Measurements from ENCODE around the gene GDF11. TPM values are rescaled to one million over a fixed set of nuclear protein-coding genes. Genes with fewer than 3 reads are reported as not detected.
A peak's percentile ranks its signal among the peaks of the same experiment; 100 is the strongest.

The GDF11 gene
- total and polyA plus RNA-seq, 2 of the 8 experiments (the other 6 are each of a cell fraction or from before 2014, with no cell fraction given), result 12.1 to 15.1 TPM

GRCh38 chr12:55738123-55739024, 4.5 kb upstream of the GDF11 start (continued):
- TF ChIP-seq, protein P1, sequence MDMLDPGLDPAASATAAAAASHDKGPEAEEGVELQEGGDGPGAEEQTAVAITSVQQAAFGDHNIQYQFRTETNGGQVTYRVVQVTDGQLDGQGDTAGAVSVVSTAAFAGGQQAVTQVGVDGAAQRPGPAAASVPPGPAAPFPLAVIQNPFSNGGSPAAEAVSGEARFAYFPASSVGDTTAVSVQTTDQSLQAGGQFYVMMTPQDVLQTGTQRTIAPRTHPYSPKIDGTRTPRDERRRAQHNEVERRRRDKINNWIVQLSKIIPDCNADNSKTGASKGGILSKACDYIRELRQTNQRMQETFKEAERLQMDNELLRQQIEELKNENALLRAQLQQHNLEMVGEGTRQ (IDR thresholded peaks at IDR 0.05; ENCODE audit: low read length), result no peak
- TF ChIP-seq GABPA (IDR thresholded peaks at IDR 0.05; ENCODE audit: borderline replicate concordance, insufficient read depth, low read length), result no peak
- TF ChIP-seq TEAD4 (IDR thresholded peaks at IDR 0.05; ENCODE audit: low read depth, low read length), result no peak
- TF ChIP-seq SIX5 (IDR thresholded peaks at IDR 0.05; ENCODE audit: low read depth, low read length), result no peak
- TF ChIP-seq SRF (IDR thresholded peaks at IDR 0.05; ENCODE audit: low read depth, low read length), result no peak
- TF ChIP-seq ATF3 (IDR thresholded peaks at IDR 0.05; ENCODE audit: insufficient read depth, low read depth, low read length), result no peak
- no peak for TF ChIP-seq GTF2F1 (IDR thresholded peaks at IDR 0.05; ENCODE audit: borderline replicate concordance, low read depth, low read length)
- TF ChIP-seq TBP (IDR thresholded peaks at IDR 0.05; ENCODE audit: low read depth, low read length), result peak; percentile 42
- TF ChIP-seq ATF2 (IDR thresholded peaks at IDR 0.05; ENCODE audit: low read length), result no peak
- TF ChIP-seq CBX5 (IDR thresholded peaks at IDR 0.05; ENCODE audit: low read depth, low read length), result no peak
- TF ChIP-seq NRF1 (IDR thresholded peaks at IDR 0.05; ENCODE audit: low read depth, low read length), result no peak
- TF ChIP-seq CHD2 (IDR thresholded peaks at IDR 0.05; ENCODE audit: low read length), result no peak
- peak; percentile 50; the same call in 1 of the 2 replicates for TF ChIP-seq SP4 (IDR thresholded peaks at IDR 0.05; ENCODE audit: low read length)
- no peak for TF ChIP-seq EZH2 (IDR thresholded peaks at IDR 0.05; ENCODE audit: low read depth, low read length, severe bottlenecking)
- TF ChIP-seq RNF2 (IDR thresholded peaks at IDR 0.05; ENCODE audit: borderline replicate concordance, low read depth, low read length, missing control alignments, poor library complexity, severe bottlenecking), result no peak
- peak; percentile 57; the same call in 1 of the 2 replicates for TF ChIP-seq SP1 (IDR thresholded peaks at IDR 0.05; ENCODE audit: low read depth, low read length)
- TF ChIP-seq FOSL1 (IDR thresholded peaks at IDR 0.05; ENCODE audit: insufficient read depth, low read depth, low read length), result no peak
- TF ChIP-seq SIN3A (conservative IDR thresholded peaks at IDR 0.05 in 1 of 2, IDR thresholded peaks at IDR 0.05 in 1 of 2; ENCODE audit: low read depth in 1 of 2, low read length in 2 of 2), result peak; percentile 62 to 82; a peak in 1 of 4 replicates
- no peak for TF ChIP-seq TCF12 (IDR thresholded peaks at IDR 0.05; ENCODE audit: low read depth, low read length)
- no peak for TF ChIP-seq BRCA1 (IDR thresholded peaks at IDR 0.05; ENCODE audit: low read depth, low read length)

All from H1 (cell line).